Tibial artery (tissue), 4 donors: ENCODE measurements around the gene OSBPL9.

ENCODE experiments used
- DNase-seq, 2 donors: peaks; one replicate each; pipeline ENCODE4 v3.0.0-alpha.2; 2019
- H3K27ac ChIP-seq, 2 donors: fragments of 200-600 bp; sonication (generic) in 1 of 2; 1 replicate in 1 of 2; 2 replicates in 1 of 2; pipeline ENCODE4 v1.5.1; 2018 to 2019; ENCODE audit warnings: mild to moderate bottlenecking in 1 of 2
- H3K27me3 ChIP-seq, 2 donors: fragments of 200-600 bp; sonication (generic) in 1 of 2; one replicate each; pipeline versions ENCODE4 v1.5.1 to v1.6.0; 2016 to 2019
- H3K36me3 ChIP-seq, 3 donors: fragments of 200-600 bp; sonication (generic) in 2 of 3; one replicate each; pipeline ENCODE4 v1.5.1; 2016 to 2019; ENCODE audit warnings: mild to moderate bottlenecking in 2 of 3
- H3K4me1 ChIP-seq, 4 donors: fragments of 200-600 bp; sonication (generic) in 2 of 4; 1 replicate in 3 of 4; 2 replicates in 1 of 4; pipeline ENCODE4 v1.5.1; 2016 to 2019
- H3K4me3 ChIP-seq, 2 donors: fragments of 200-600 bp; sonication (generic) in 1 of 2; 1 replicate in 1 of 2; 2 replicates in 1 of 2; pipeline ENCODE4 v1.5.1; 2018 to 2019; ENCODE audit warnings: mild to moderate bottlenecking in 2 of 2
- H3K9me3 ChIP-seq, 3 donors: fragments of 200-600 bp; sonication (generic) in 1 of 3; one replicate each; pipeline ENCODE4 v1.5.1; 2016 to 2019
- intact Hi-C: fragments of 100-400 bp; cut with DNase I; formaldehyde crosslinking; loops from one replicate; pipeline ENCODE4 v1.15.0; 2023; ENCODE audit warnings: low total_unique reads
- TF ChIP-seq, protein P1 (sequence below), 2 experiments: fragments of 200-600 bp in 1 of 2; fragments of 450-650 bp in 1 of 2; IDR thresholded peaks; one replicate each; pipeline ENCODE4 v1.5.1; 2017 to 2019; ENCODE audit warnings: antibody characterized with exemption in 2 of 2, mild to moderate bottlenecking in 1 of 2, moderate library complexity in 1 of 2

OSBPL9 gene

DNA sequence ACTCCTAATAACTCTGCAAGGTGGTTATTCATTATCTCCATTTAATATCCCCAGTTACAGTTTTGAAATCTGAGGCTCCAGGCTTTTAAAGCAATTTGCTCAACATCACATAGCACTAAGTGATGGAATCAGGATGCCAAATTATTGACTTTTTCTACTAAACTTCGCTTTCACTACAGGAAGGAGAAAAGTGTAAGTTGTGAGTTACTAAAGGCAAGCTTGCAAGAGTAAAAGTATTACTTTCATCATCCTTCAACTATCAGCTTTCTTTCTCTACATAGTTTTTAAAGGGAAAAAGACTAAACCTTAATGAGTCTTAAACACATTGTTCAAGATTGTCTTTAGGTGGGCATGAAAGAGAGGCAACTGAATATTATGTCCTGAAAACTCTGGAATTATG lies 1.8 kb downstream of the OSBPL9 start:
- TF ChIP-seq, protein P1, sequence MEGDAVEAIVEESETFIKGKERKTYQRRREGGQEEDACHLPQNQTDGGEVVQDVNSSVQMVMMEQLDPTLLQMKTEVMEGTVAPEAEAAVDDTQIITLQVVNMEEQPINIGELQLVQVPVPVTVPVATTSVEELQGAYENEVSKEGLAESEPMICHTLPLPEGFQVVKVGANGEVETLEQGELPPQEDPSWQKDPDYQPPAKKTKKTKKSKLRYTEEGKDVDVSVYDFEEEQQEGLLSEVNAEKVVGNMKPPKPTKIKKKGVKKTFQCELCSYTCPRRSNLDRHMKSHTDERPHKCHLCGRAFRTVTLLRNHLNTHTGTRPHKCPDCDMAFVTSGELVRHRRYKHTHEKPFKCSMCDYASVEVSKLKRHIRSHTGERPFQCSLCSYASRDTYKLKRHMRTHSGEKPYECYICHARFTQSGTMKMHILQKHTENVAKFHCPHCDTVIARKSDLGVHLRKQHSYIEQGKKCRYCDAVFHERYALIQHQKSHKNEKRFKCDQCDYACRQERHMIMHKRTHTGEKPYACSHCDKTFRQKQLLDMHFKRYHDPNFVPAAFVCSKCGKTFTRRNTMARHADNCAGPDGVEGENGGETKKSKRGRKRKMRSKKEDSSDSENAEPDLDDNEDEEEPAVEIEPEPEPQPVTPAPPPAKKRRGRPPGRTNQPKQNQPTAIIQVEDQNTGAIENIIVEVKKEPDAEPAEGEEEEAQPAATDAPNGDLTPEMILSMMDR (IDR thresholded peaks at IDR 0.05) = no peak
- Histone ChIP-seq H3K4me3 (peak overlapping the region; percentile 76 to 81), H3K9me3 (no peaks in the 10 kb centered on the region), H3K4me1 (peaks cover 0 to 55% (median 38%) of the 10 kb centered on the region in 4 donors), H3K27me3 (no peaks in the 10 kb centered on the region), H3K27ac (peak overlapping the region; percentile 94), H3K36me3 (no peaks in the 10 kb centered on the region)
- intact Hi-C loops = no loop called here
- no peak for DNase-seq

DNA sequence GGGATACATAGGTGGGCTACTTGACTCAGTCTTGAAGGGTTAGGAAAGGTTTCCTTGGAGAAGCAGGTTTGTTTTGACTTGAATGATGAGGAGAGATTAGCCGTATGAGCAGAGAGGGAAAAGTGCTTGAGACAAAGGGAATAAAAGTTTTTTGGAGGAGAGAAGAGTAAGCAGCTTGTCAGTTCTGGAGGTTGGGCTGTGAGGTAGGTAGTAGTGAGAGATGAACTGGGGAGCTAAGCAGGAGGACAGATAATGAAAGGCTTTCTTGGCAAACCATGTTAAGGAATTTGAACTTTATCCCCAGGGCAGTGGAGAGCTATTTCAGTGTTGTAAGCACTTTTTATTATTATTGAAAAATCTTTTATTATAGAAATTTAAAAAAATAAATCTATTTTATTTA lies 3.6 kb downstream of the OSBPL9 start:
- TF ChIP-seq, protein P1 (IDR thresholded peaks at IDR 0.05) = no peak
- Histone ChIP-seq H3K36me3 (no peaks in the 10 kb centered on the region), H3K4me1 (peaks cover 0 to 73% (median 50%) of the 10 kb centered on the region in 4 donors), H3K9me3 (no peaks in the 10 kb centered on the region), H3K4me3 (peak overlapping the region in 1 of 2 donors; percentile 76), H3K27me3 (no peaks in the 10 kb centered on the region), H3K27ac (peak overlapping the region; percentile 94)
- intact Hi-C loops = no loop called here
- no peak for DNase-seq

DNA sequence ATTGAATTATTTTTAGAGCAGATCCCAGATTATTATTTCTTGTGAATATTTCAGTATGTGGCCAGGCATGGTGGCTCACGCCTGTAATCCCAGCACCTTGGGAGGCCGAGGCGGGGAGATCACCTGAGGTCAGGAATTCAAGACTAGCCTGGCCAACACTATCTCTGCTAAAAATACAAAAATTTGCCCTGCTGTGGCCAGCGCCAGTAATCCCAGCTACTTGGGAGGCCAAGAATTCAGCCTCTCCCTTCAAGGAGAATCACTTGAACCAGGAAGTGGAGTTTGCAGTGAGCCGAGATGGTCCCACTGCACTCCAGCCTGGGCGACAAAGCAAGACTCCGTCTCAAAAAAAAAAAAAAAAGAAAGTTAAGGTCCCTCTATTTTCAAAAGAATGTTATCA lies 4.3 kb downstream of the OSBPL9 start:
- Histone ChIP-seq H3K27ac (peak overlapping the region; percentile 94), H3K27me3 (no peaks in the 10 kb centered on the region), H3K4me3 (no peak overlapping the region), H3K36me3 (no peaks in the 10 kb centered on the region), H3K9me3 (no peaks in the 10 kb centered on the region), H3K4me1 (peaks cover 0 to 79% (median 51%) of the 10 kb centered on the region in 4 donors)
- TF ChIP-seq, protein P1 (IDR thresholded peaks at IDR 0.05) = no peak
- no peak for DNase-seq
- intact Hi-C loops = no loop called here

DNA sequence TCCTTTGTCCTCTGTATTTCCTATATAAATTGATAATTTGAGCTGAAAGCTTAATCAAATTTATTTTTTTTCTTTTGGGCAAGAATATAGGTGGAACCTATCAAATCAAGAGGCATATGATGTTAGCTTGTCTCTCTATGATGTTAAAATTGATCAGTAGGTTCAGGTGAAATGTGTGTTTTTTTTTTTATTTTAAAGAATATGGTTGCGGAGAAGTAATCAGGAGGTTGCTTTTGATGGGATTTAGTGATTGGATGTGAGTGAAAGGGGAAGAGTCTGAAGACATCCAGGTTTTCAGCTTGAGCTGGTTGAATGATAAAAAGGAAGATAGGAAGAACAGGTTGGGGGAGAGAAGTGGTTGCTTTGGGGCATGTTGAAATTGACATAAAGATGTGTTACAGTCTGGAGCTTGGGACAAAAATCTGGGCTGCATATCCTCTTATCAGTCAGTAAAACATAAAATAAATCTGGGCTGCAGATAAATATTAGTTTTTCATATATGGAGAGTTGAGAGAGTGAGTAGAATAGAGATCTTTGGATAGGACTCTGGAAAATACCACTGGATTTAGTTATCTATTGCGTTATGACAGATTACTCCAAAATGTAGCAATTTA lies 5.1 kb downstream of the OSBPL9 start:
- Histone ChIP-seq H3K4me1 (peaks cover 0 to 81% (median 53%) of the 10 kb centered on the region in 4 donors), H3K4me3 (no peak overlapping the region), H3K9me3 (no peaks in the 10 kb centered on the region), H3K27me3 (no peaks in the 10 kb centered on the region), H3K36me3 (no peaks in the 10 kb centered on the region), H3K27ac (peak overlapping the region; percentile 94)
- intact Hi-C loops = no loop called here
- TF ChIP-seq, protein P1 (IDR thresholded peaks at IDR 0.05) = no peak
- DNase-seq = no peak

DNA sequence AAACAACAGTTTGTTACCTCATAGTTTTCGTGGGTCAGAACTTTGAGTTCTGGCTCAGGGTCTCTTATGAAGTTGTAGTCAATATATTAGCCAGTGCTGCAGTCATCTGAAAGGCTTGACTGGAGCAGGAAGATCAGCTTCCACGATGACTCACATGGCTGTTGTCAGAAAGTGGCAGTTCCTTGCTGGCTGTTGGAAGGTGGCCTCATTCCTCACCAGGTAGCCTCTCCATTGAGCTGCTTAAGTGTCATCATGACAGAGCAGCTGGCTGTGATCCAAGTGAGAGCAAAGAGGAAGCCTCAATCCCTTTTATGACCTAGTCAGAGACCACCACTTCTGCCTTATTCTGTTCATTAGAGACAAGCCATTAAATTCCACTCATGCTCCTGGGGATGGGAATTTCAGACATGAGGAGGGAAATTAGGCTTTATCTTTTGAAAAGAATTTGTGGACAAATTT lies 5.6 kb downstream of the OSBPL9 start:
- DNase-seq = peak; percentile 78 to 79
- H3K4me1 ChIP-seq = peaks cover 0 to 86% (median 55%) of the 10 kb centered on the region in 4 donors
- peak overlapping the region; percentile 94 for H3K27ac ChIP-seq
- H3K27me3 ChIP-seq = no peaks in the 10 kb centered on the region
- TF ChIP-seq, protein P1 (IDR thresholded peaks at IDR 0.05) = no peak
- H3K9me3 ChIP-seq = no peaks in the 10 kb centered on the region
- no peaks in the 10 kb centered on the region for H3K36me3 ChIP-seq
- peak overlapping the region in 1 of 2 donors; percentile 3 for H3K4me3 ChIP-seq
- intact Hi-C loops = no loop called here
